ENCODE results near the gene ECE1. TPM values are rescaled to one million over a fixed set of nuclear protein-coding genes. Genes with fewer than 3 reads are reported as not detected.

Gene ECE1
- total and polyA plus RNA-seq, 2 of the 13 experiments (the other 11 are each of a cell fraction or from before 2014, with no cell fraction given) = 13.5 to 21.2 TPM

DNA sequence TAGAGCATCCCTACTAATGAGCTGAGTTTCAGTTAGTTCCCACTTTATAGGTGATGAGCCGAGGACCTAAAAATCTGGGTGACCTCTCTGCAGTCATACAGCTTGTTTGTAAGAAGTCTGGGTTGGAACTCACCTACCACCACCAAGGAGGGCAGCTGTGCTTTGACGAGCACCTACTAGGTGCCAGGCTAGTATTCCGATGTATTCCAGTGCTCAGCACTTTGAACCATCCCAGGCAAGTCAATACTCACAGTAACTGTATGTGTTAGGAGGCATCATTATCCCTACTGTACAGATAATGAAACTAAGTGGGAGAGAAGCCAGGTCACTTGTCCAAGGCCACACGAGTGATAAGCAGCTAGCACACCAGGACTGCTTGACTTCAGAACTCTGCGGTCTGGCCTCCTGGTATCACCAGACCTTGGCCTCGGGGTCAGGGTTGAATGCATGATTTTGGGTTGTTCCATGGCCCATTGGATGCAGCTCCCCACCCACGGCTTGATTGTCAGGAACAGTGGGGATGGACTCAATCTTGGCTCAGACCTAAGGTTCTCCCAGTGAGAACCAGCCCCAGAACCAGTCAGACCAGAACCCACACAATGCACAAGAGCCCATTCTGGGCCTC lies 20.7 kb downstream of the ECE1 start (continued):
- TF ChIP-seq MED1 (CRISPR knock-in tag; IDR thresholded peaks at IDR 0.05) (peak; percentile 88), CREM (IDR thresholded peaks at IDR 0.05) (peak; percentile 48; the same call in 1 of the 2 replicates), CREM (CRISPR knock-in tag; IDR thresholded peaks at IDR 0.05) (no peak), EED (CRISPR knock-in tag; IDR thresholded peaks at IDR 0.05) (no peak), SIX4 (CRISPR knock-in tag; IDR thresholded peaks at IDR 0.05) (peak; percentile 79), XBP1 (CRISPR knock-in tag; IDR thresholded peaks at IDR 0.05) (no peak), POLR2AphosphoS5 (IDR thresholded peaks at IDR 0.05; ENCODE audit: low read depth, low read length) (no peak), HOXA3 (CRISPR knock-in tag; IDR thresholded peaks at IDR 0.05) (peak; percentile 69; the same call in 1 of the 2 replicates), RFX1 (IDR thresholded peaks at IDR 0.05) (no peak), ZNF337 (CRISPR knock-in tag; IDR thresholded peaks at IDR 0.05; ENCODE audit: borderline replicate concordance, low read depth) (peak; percentile 33; the same call in 1 of the 2 replicates), GATA4 (IDR thresholded peaks at IDR 0.05; ENCODE audit: borderline replicate concordance, low read depth) (peak; percentile 88), PAX8 (CRISPR knock-in tag; IDR thresholded peaks at IDR 0.05; ENCODE audit: borderline replicate concordance) (no peak), ZBTB38 (CRISPR knock-in tag; IDR thresholded peaks at IDR 0.05) (peak; percentile 74; the same call in 1 of the 2 replicates), BORCS8-MEF2B (CRISPR knock-in tag; IDR thresholded peaks at IDR 0.05) (0 out of 2 replicates have a peak, but pooled peaks have one; percentile 64), ZKSCAN5 (CRISPR knock-in tag; IDR thresholded peaks at IDR 0.05) (no peak), MYC (CRISPR knock-in tag; IDR thresholded peaks at IDR 0.05; ENCODE audit: borderline replicate concordance) (peak; percentile 35; the same call in 1 of the 2 replicates), ZNF441 (CRISPR knock-in tag; IDR thresholded peaks at IDR 0.05; ENCODE audit: borderline replicate concordance) (no peak; the same call in 1 of the 2 replicates), ZNF260 (CRISPR knock-in tag; IDR thresholded peaks at IDR 0.05; ENCODE audit: borderline replicate concordance, low read depth) (no peak), MTA1 (CRISPR knock-in tag; IDR thresholded peaks at IDR 0.05; ENCODE audit: borderline replicate concordance) (peak; percentile 97)
- TF ChIP-seq, protein P1, sequence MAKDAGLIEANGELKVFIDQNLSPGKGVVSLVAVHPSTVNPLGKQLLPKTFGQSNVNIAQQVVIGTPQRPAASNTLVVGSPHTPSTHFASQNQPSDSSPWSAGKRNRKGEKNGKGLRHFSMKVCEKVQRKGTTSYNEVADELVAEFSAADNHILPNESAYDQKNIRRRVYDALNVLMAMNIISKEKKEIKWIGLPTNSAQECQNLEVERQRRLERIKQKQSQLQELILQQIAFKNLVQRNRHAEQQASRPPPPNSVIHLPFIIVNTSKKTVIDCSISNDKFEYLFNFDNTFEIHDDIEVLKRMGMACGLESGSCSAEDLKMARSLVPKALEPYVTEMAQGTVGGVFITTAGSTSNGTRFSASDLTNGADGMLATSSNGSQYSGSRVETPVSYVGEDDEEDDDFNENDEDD (CRISPR knock-in tag; IDR thresholded peaks at IDR 0.05; ENCODE audit: borderline replicate concordance) = peak; percentile 34; the same call in 1 of the 2 replicates
- TF ChIP-seq, protein P2, sequence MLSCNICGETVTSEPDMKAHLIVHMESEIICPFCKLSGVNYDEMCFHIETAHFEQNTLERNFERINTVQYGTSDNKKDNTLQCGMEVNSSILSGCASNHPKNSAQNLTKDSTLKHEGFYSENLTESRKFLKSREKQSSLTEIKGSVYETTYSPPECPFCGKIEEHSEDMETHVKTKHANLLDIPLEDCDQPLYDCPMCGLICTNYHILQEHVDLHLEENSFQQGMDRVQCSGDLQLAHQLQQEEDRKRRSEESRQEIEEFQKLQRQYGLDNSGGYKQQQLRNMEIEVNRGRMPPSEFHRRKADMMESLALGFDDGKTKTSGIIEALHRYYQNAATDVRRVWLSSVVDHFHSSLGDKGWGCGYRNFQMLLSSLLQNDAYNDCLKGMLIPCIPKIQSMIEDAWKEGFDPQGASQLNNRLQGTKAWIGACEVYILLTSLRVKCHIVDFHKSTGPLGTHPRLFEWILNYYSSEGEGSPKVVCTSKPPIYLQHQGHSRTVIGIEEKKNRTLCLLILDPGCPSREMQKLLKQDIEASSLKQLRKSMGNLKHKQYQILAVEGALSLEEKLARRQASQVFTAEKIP (CRISPR knock-in tag; IDR thresholded peaks at IDR 0.05; ENCODE audit: borderline replicate concordance) = no peak
- TF ChIP-seq, protein P3, sequence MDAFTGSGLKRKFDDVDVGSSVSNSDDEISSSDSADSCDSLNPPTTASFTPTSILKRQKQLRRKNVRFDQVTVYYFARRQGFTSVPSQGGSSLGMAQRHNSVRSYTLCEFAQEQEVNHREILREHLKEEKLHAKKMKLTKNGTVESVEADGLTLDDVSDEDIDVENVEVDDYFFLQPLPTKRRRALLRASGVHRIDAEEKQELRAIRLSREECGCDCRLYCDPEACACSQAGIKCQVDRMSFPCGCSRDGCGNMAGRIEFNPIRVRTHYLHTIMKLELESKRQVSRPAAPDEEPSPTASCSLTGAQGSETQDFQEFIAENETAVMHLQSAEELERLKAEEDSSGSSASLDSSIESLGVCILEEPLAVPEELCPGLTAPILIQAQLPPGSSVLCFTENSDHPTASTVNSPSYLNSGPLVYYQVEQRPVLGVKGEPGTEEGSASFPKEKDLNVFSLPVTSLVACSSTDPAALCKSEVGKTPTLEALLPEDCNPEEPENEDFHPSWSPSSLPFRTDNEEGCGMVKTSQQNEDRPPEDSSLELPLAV (CRISPR knock-in tag; conservative IDR thresholded peaks at IDR 0.05; ENCODE audit: low read depth) = no peak
- TF ChIP-seq, protein P4, sequence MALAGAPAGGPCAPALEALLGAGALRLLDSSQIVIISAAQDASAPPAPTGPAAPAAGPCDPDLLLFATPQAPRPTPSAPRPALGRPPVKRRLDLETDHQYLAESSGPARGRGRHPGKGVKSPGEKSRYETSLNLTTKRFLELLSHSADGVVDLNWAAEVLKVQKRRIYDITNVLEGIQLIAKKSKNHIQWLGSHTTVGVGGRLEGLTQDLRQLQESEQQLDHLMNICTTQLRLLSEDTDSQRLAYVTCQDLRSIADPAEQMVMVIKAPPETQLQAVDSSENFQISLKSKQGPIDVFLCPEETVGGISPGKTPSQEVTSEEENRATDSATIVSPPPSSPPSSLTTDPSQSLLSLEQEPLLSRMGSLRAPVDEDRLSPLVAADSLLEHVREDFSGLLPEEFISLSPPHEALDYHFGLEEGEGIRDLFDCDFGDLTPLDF (CRISPR knock-in tag; IDR thresholded peaks at IDR 0.05) = no peak
- TF ChIP-seq, protein P5, sequence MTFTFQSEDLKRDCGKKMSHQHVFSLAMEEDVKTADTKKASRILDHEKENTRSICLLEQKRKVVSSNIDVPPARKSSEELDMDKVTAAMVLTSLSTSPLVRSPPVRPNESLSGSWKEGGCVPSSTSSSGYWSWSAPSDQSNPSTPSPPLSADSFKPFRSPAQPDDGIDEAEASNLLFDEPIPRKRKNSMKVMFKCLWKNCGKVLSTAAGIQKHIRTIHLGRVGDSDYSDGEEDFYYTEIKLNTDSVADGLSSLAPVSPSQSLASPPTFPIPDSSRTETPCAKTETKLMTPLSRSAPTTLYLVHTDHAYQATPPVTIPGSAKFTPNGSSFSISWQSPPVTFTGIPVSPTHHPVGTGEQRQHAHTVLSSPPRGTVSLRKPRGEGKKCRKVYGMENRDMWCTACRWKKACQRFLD (CRISPR knock-in tag; IDR thresholded peaks at IDR 0.05; ENCODE audit: borderline replicate concordance) = no peak

Measured in HepG2 (cell line).